ENCODE results near the gene ZDHHC1.

Gene ZDHHC1

GRCh38 chr16:67415872-67416793 lies at the start of gene ZDHHC1:
Gene ZDHHC1, minus strand, starts transcription at chr16:67416477. Its CDS starts 8,702 bp downstream, at chr16:67407775.
- Mint-ChIP-seq H3K27ac (peak within 1 kb of the TSS; percentile 75), H3K4me3 (peak within 1 kb of the TSS; percentile 73), H3K36me3 (peaks cover 5% of the 10 kb centered on the region), H3K9me3 (no peaks in the 10 kb centered on the region), H3K4me1 (peaks cover 13% of the 10 kb centered on the region)
- peak; percentile 94 for ATAC-seq
- DNase-seq (ENCODE audit: low spot score in 2 of 2), result peak; percentile 69 to 85

- ATAC-seq, result no peak
- H3K27ac Mint-ChIP-seq, result peak overlapping the region; percentile 54
- DNase-seq (ENCODE audit: low spot score in 2 of 2), result no peak
Measured at GRCh38 chr16:67464565-67464964, 48.3 kb upstream of the ZDHHC1 start.

GRCh38 chr16:67463691-67464090 lies 47.4 kb upstream of the ZDHHC1 start:
- no peak overlapping the region for H3K4me3 Mint-ChIP-seq
- ATAC-seq (no peak), DNase-seq (ENCODE audit: low spot score in 2 of 2) (no peak)
- H3K9me3 Mint-ChIP-seq, result no peaks in the 10 kb centered on the region
- peaks cover 74% of the 10 kb centered on the region for H3K4me1 Mint-ChIP-seq
- H3K36me3 Mint-ChIP-seq, result no peaks in the 10 kb centered on the region
- peak overlapping the region; percentile 54 for H3K27ac Mint-ChIP-seq

More at GRCh38 chr16:67464565-67464964, 48.3 kb upstream of the ZDHHC1 start:
- Mint-ChIP-seq H3K4me1 (peaks cover 73% of the 10 kb centered on the region), H3K36me3 (no peaks in the 10 kb centered on the region), H3K4me3 (no peak overlapping the region), H3K9me3 (no peaks in the 10 kb centered on the region)

- peak overlapping the region; percentile 54 for H3K27ac Mint-ChIP-seq
- no peak overlapping the region for H3K4me3 Mint-ChIP-seq
- no peaks in the 10 kb centered on the region for H3K36me3 Mint-ChIP-seq
- H3K9me3 Mint-ChIP-seq, result no peaks in the 10 kb centered on the region
- ATAC-seq (no peak), DNase-seq (ENCODE audit: low spot score in 2 of 2) (no peak)
- H3K4me1 Mint-ChIP-seq, result peaks cover 70% of the 10 kb centered on the region
Measured at GRCh38 chr16:67463059-67463458, 46.8 kb upstream of the ZDHHC1 start.

GRCh38 chr16:67462279-67462655 lies 46.0 kb upstream of the ZDHHC1 start:
- H3K9me3 Mint-ChIP-seq, result no peaks in the 10 kb centered on the region
- peak overlapping the region; percentile 70 for H3K27ac Mint-ChIP-seq
- no peak overlapping the region for H3K4me3 Mint-ChIP-seq
- H3K4me1 Mint-ChIP-seq, result peaks cover 64% of the 10 kb centered on the region
- no peak for ATAC-seq
- no peaks in the 10 kb centered on the region for H3K36me3 Mint-ChIP-seq
- no peak for DNase-seq (ENCODE audit: low spot score in 2 of 2)

- DNase-seq (ENCODE audit: low spot score in 2 of 2) (no peak), ATAC-seq (no peak)
- no peak overlapping the region for H3K4me3 Mint-ChIP-seq
- H3K36me3 Mint-ChIP-seq, result no peaks in the 10 kb centered on the region
- H3K9me3 Mint-ChIP-seq, result no peaks in the 10 kb centered on the region
- no peak overlapping the region for H3K27ac Mint-ChIP-seq
- H3K4me1 Mint-ChIP-seq, result peaks cover 64% of the 10 kb centered on the region
Measured at GRCh38 chr16:67461600-67462278, 45.5 kb upstream of the ZDHHC1 start.

- Mint-ChIP-seq H3K36me3 (no peaks in the 10 kb centered on the region), H3K27ac (no peak overlapping the region), H3K9me3 (no peaks in the 10 kb centered on the region), H3K4me1 (peaks cover 59% of the 10 kb centered on the region), H3K4me3 (no peak overlapping the region)
- DNase-seq (ENCODE audit: low spot score in 2 of 2) (no peak), ATAC-seq (no peak)
Measured at GRCh38 chr16:67460961-67461360, 44.7 kb upstream of the ZDHHC1 start.

- Mint-ChIP-seq H3K27ac (no peak overlapping the region), H3K9me3 (no peaks in the 10 kb centered on the region)
Measured at GRCh38 chr16:67460168-67460567, 43.9 kb upstream of the ZDHHC1 start.

GRCh38 chr16:67459861-67460150 lies 43.5 kb upstream of the ZDHHC1 start:
- DNase-seq (ENCODE audit: low spot score in 2 of 2), result no peak
- no peaks in the 10 kb centered on the region for H3K9me3 Mint-ChIP-seq
- peaks cover 59% of the 10 kb centered on the region for H3K4me1 Mint-ChIP-seq
- H3K27ac Mint-ChIP-seq, result no peak overlapping the region
- no peak overlapping the region for H3K4me3 Mint-ChIP-seq
- no peaks in the 10 kb centered on the region for H3K36me3 Mint-ChIP-seq
- no peak for ATAC-seq

More at GRCh38 chr16:67460168-67460567, 43.9 kb upstream of the ZDHHC1 start:
- Mint-ChIP-seq H3K4me3 (no peak overlapping the region), H3K36me3 (no peaks in the 10 kb centered on the region), H3K4me1 (peaks cover 56% of the 10 kb centered on the region)
- ATAC-seq (no peak), DNase-seq (ENCODE audit: low spot score in 2 of 2) (no peak)

- no peaks in the 10 kb centered on the region for H3K9me3 Mint-ChIP-seq
- H3K36me3 Mint-ChIP-seq, result no peaks in the 10 kb centered on the region
- H3K27ac Mint-ChIP-seq, result peak overlapping the region; percentile 49
- H3K4me1 Mint-ChIP-seq, result peaks cover 60% of the 10 kb centered on the region
- ATAC-seq (no peak), DNase-seq (ENCODE audit: low spot score in 2 of 2) (no peak)
- no peak overlapping the region for H3K4me3 Mint-ChIP-seq
Measured at GRCh38 chr16:67459066-67459860, 43.0 kb upstream of the ZDHHC1 start.

- no peak for ATAC-seq
- H3K4me1 Mint-ChIP-seq, result peaks cover 56% of the 10 kb centered on the region
Measured at GRCh38 chr16:67458121-67458641, 41.9 kb upstream of the ZDHHC1 start.

GRCh38 chr16:67457611-67458010 lies 41.3 kb upstream of the ZDHHC1 start:
- DNase-seq (ENCODE audit: low spot score in 2 of 2) (no peak), ATAC-seq (no peak)
- H3K4me3 Mint-ChIP-seq, result no peak overlapping the region
- H3K27ac Mint-ChIP-seq, result peak overlapping the region; percentile 96
- H3K36me3 Mint-ChIP-seq, result no peaks in the 10 kb centered on the region
- peaks cover 51% of the 10 kb centered on the region for H3K4me1 Mint-ChIP-seq
- H3K9me3 Mint-ChIP-seq, result no peaks in the 10 kb centered on the region

More at GRCh38 chr16:67458121-67458641, 41.9 kb upstream of the ZDHHC1 start:
- no peaks in the 10 kb centered on the region for H3K9me3 Mint-ChIP-seq
- H3K4me3 Mint-ChIP-seq, result no peak overlapping the region
- no peaks in the 10 kb centered on the region for H3K36me3 Mint-ChIP-seq
- H3K27ac Mint-ChIP-seq, result peak overlapping the region; percentile 49
- DNase-seq (ENCODE audit: low spot score in 2 of 2), result no peak

- Mint-ChIP-seq H3K27ac (peak overlapping the region; percentile 96), H3K36me3 (no peaks in the 10 kb centered on the region), H3K4me1 (peaks cover 43% of the 10 kb centered on the region), H3K9me3 (no peaks in the 10 kb centered on the region), H3K4me3 (no peak overlapping the region)
- no peak for DNase-seq (ENCODE audit: low spot score in 2 of 2)
- no peak for ATAC-seq
Measured at GRCh38 chr16:67456391-67457081, 40.3 kb upstream of the ZDHHC1 start.

GRCh38 chr16:67454852-67455251 lies 38.6 kb upstream of the ZDHHC1 start:
- H3K36me3 Mint-ChIP-seq, result no peaks in the 10 kb centered on the region
- H3K4me1 Mint-ChIP-seq, result peaks cover 41% of the 10 kb centered on the region
- no peak for DNase-seq (ENCODE audit: low spot score in 2 of 2)
- no peak overlapping the region for H3K4me3 Mint-ChIP-seq
- H3K27ac Mint-ChIP-seq, result peak overlapping the region; percentile 96
- ATAC-seq, result no peak
- no peaks in the 10 kb centered on the region for H3K9me3 Mint-ChIP-seq
